Suprapubic skin (tissue), 3 donors: ENCODE results near the gene SLC35F1.

Source experiments
- CTCF ChIP-seq, 2 donors: fragments of 200-600 bp in 1 of 2; fragments of 450-650 bp in 1 of 2; sonication (generic) in 1 of 2; IDR thresholded peaks; one replicate each; pipeline ENCODE4 v1.5.1; 2016 to 2019; ENCODE audit warnings: antibody characterized with exemption in 2 of 2, mild to moderate bottlenecking in 1 of 2, moderate library complexity in 1 of 2
- EP300 ChIP-seq: sonication (generic); formaldehyde crosslinking; IDR thresholded peaks from one replicate; pipeline ENCODE4 v1.6.1; 2017; ENCODE audit warnings: antibody characterized with exemption
- POLR2A ChIP-seq, 2 donors: fragments of 450-650 bp; IDR thresholded peaks; one replicate each; pipeline ENCODE4 v1.6.1; 2017; ENCODE audit warnings: antibody characterized with exemption in 2 of 2, mild to moderate bottlenecking in 2 of 2, moderate library complexity in 2 of 2

GRCh38 chr6:118187568-118188164 lies 280.6 kb downstream of the SLC35F1 start:
- TF ChIP-seq CTCF (IDR thresholded peaks at IDR 0.05) (no peak), POLR2A (IDR thresholded peaks at IDR 0.05) (no peak), EP300 (no peak)
